Measurements from ENCODE around the gene PPP6C.
"Not testable (repeated sequence)": the region's sequence is repeated elsewhere in the genome, so short reads cannot be mapped to it uniquely, and the experiment has no call there.

Gene PPP6C

DNA sequence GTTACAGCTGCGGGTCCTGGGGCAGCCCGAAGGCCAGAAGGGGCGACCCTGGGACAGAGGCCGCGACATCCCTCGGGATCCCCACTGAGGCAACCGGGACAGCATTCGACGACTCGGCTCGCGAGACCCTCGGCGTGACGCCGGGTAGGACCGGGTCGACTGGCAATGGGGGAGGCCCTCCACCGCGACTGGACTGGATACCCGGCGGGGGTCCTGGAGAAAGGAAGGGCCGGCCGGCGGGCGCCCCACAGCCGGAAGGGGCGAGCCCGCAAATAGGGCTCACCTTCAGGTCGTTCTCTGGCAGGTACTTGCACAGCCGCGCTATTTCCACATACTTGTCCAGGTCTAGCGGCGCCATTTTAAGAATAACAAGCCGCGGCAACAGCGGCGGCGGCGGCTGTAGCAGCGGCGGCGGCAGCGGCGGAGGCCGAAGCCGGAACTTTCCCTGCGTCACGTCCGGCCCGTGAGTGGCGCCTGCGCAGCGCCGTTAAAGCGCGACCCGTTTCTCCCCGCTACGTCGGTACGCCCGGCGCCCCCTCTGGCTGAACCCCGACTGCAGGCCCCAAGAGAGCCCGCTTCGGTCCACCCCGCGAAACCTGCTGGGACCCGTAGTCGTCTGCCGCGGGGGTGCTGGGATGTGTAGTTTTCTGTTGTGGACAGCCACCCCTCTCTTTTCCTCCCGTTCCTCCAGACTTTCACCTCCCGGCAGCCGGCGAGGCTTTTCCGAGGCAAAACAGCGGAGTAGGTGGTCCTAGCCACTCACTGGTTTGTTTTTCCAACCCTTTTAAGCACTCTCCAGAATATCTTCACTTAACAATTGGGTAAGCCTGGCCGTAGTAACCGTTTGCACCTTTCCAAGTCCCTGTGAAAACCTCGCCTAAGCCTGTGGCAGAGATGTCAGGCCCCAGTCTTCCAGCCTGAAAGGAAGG, at the start of gene PPP6C:
TSS of gene PPP6C (minus strand) at position 443 of the 929 bp plus-strand sequence. CDS start at position 358, 85 bp downstream.
- peak; percentile 97 for DNase-seq (ENCODE audit: low read depth)

DNA sequence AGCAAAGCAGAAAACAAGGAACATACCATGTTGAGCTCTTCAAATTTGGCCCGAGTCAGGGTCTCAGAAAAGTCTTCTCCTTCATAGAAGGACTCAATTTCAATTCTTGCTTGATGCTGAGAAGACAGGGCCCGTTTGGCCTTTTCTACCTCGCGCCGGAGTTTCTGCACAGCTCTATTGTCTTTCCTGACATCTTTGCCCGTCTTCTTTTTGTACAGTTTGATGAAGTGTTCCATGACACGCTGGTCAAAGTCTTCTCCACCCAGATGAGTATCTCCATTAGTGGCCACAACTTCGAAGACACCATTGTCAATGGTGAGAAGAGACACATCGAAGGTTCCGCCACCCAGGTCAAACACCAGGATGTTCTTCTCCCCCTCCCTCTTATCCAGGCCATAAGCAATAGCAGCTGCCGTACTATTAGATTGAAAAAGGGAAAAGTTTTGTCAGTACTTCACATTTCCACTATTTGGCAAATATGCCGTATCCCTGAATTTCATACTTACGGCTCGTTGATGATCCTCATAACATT, 49.4 kb upstream of the PPP6C start:
- no peak for DNase-seq (ENCODE audit: low read depth)

DNA sequence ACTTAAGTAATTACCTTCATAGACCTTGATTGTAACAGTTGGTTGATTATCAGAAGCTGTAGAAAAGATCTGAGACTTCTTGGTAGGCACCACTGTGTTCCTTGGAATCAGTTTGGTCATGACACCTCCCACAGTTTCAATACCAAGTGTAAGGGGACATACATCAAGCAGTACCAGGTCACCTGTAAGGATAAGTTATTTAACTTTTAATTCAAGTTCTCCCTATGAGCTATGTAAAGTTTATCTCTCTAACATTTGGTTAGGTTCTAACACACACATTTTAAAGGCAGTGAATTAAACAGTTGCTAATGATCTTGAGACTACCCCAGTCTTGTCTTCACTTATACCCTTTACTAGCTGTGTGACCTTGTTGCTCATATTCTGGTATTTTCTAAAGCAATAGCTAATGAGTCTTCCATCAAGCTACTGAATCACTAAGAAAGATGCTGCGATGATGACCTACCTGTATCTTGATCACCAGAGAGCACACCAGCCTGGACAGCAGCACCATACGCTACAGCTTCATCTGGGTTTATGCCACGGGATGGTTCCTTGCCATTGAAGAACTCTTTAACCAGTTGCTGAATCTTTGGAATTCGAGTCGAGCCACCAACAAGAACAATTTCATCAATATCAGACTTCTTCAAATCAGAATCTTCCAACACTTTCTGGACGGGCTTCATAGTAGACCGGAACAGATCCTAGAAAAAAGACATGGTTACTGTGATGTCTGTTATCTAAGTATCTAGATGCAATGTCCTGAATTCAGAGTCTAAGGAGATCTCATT, 48.7 kb upstream of the PPP6C start:
- no peak for DNase-seq (ENCODE audit: low read depth)

DNA sequence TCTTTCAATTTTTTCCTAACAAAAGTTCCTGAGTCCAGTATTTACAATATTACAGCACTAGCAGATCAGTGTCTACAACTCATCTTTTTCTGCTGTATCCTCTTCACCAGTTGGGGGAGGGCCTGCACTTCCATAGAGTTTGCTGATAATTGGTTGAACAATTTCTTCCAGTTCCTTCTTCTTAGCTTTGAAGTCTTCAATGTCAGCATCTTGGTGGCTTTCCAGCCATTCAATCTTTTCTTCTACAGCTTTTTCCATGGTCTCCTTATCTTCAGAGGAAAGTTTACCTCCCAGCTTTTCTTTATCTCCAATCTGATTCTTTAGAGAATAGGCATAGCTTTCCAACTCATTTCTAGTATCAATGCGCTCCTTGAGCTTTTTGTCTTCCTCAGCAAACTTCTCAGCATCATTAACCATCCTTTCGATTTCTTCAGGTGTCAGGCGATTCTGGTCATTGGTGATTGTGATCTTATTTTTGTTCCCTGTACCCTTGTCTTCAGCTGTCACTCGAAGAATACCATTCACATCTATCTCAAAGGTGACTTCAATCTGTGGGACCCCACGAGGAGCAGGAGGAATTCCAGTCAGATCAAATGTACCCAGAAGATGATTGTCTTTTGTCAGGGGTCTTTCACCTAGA, 47.0 kb upstream of the PPP6C start:
- DNase-seq (ENCODE audit: low read depth), result not testable (repeated sequence)

DNA sequence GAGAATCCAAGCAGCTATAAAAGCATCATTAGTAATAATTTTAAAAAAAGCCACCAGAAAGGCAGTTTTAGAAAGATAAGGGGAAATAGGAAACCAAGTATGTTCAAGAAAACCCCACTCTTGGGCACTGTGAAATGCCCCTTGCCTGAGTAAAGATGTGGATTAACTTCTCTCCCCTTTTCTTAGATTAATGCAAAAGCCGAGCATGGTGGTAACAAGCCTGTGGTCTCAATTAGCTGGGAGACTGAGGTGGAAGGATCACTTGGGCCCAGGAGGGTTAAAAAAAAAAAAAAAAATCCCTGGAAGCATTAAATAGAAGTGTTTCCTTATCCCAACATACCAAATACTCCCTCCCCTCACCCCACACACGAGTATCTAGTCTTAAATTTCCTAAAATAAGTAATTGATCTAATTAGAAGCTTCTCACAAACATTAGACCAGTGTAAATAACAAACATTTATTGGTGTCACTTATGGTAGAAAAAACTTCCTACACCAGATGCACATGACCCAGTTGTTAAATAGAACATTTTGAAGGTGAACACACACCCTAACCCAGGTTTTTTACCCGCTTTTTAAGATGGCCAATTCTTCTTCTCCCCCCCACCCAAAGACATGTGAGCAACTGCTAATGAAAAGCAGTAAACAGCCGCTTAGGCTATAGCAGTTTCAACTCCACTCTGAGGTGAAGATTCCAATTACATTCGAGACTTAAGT, 46.4 kb upstream of the PPP6C start:
- no peak for DNase-seq (ENCODE audit: low read depth)

DNA sequence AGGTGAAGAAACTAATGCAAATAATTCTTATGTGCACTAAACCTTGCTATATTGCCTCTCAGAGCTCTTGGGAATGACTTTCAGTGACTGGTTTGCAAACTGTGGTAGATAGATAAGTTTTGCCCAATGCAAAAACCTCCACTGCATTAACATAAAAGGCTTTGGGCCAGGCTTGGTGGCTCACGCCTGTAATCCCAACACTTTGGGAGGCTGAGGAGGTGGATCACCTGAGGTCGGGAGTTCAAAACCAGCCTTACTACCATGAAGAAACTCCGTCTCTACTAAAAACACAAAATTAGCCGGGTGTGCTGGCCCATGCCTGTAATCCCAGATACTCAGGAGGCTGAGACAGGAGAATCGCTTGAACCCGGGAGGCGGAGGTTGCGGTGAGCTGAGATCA, 44.5 kb upstream of the PPP6C start:
- not testable (repeated sequence) for DNase-seq (ENCODE audit: low read depth)

DNA sequence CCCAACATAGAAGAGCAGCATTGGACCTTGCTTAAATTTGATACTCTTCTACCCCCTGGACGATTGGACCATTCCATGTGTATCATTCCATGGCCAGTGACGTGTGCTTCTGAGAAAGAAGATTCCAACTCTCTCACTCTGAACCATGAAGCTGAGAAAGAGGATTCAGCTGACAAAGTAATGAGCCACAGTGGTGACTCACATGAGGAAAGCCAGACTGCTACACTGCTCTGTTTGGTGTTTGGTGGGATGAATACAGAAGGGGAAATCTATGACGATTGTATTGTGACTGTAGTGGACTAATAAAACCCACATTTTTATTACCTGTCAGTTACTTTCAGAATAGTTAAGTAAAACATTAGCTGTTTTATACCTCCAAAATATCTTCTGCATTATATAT, 44.1 kb upstream of the PPP6C start:
- DNase-seq (ENCODE audit: low read depth), result no peak

DNA sequence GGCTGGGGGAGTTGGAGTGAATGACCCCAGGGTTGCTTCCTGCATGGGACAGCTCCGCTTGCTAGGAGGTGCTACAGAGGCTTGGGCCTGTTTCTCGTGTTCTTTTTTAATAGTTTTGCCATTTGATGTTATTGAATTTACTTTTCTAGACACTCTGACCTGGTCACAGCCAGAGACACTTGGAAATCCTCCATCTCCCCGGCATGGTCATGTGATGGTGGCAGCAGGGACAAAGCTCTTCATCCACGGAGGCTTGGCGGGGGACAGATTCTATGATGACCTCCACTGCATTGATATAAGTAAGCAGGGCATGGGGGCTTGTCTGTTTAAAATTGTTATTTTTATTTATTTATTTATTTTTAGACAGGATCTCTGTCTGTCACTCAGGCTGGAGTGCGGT, 38.2 kb upstream of the PPP6C start:
- no peak for DNase-seq (ENCODE audit: low read depth)

DNA sequence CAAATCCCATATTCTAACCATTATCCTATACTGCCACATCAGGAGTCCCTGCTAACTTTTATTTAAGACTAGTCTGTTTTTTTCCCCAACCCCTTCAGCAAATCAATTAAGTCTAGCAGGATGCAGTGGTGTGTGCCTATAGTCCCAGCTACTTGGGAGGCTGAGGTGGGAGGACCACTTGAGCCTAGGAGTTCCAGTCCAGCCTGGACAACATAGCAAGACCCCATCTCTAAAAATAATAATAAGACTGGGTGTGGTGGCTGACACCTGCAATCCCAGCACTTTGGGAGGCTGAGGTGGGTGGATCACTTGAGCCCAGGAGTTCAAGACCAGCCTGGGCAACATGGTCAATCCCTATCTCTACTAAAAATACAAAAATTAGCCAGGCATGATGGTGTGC, 35.3 kb upstream of the PPP6C start:
- not testable (repeated sequence) for DNase-seq (ENCODE audit: low read depth)

DNA sequence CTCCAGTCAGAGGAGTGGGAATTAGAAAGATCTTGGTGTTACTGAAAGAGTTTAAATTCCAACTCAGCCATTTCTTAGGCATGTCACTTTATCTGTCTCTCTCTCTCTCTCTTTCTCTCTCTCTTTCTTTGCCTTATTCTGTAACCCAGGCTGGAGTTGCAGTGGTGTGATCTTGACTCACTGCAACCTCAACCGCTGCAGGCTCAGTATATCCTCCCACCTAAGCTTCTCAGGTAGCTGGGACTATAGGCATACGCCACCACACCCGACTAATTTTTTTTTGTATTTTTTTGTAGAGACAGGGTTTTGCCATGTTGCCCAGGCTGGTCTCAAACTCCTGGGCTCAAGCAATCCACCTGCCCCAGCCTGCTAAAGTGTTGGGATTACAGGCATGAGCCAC, 29.0 kb upstream of the PPP6C start:
- no peak for DNase-seq (ENCODE audit: low read depth)

DNA sequence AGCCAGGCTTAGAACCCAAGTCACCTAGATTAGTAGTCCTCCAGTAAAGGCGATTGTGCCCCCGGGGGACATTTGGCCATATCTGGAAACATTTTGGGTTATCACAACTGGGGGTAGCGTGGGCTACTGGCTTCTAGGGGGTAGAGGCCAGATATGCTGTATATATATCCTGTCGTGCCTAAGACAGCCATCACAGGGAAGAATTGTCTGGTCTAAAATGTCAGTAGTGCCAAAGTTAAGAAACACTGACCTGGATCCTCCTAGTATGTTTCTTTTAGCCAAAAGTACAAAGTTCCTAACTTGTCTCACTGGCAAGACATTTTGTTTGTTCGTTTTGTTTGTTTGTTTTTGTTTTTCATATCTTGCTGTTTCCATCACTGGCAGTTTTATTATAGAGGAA, 24.6 kb upstream of the PPP6C start:
- no peak for DNase-seq (ENCODE audit: low read depth)

DNA sequence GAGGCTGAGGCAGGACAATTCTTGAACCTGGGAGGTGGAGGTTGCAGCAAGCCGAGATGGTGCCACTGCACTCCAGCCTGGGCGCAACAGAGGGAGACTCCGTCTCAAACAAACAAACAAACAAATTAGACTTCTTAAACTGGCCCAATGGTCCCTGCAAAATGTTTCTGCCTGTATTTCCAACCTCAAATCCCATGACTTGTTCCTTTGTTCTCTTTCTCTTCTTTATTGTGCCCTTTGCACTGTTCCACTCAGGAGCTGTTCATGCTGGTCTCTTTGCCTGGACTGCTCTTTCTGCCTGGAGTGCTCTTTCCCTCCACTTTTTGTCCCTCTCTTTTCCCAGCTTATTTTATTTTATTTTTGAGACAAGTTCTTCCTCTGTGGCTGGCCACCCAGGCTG, 14.9 kb upstream of the PPP6C start:
- DNase-seq (ENCODE audit: low read depth), result no peak

DNA sequence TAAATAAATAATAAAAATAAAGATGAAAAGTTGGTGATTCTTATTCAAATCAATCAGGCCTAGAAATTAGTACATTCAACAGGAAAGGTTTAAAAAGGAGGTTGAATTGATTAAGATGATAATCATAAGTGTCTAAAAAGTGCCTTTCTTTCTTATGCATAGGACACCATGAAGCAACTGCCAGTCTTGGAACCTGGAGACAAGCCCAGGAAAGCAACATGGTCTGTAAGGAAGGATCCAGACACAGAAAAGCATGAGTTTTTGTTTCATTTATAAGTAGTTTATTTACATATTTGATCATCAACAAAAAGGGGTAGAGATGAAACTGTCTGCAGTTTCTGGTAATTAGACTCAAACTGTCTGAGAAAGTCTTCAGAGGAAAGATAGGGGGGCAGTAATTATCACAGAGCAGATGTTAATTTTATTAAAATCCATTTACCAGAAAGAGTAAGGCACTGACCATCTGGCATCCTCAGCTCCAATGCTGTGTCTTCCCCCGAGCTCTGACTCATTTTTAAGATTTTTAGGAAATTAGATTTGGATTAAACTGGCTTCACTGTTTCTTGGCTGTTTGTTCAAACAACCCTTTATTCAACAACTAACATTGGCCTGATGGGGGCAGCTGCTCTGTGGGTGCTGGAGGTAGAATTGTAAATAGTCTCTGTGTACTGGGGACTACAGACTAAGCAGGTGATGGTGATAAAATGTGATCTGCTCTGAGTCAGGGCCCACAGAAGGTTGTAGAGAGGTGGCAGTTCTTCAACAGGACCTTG, 13.4 kb upstream of the PPP6C start:
- DNase-seq (ENCODE audit: low read depth), result no peak

DNA sequence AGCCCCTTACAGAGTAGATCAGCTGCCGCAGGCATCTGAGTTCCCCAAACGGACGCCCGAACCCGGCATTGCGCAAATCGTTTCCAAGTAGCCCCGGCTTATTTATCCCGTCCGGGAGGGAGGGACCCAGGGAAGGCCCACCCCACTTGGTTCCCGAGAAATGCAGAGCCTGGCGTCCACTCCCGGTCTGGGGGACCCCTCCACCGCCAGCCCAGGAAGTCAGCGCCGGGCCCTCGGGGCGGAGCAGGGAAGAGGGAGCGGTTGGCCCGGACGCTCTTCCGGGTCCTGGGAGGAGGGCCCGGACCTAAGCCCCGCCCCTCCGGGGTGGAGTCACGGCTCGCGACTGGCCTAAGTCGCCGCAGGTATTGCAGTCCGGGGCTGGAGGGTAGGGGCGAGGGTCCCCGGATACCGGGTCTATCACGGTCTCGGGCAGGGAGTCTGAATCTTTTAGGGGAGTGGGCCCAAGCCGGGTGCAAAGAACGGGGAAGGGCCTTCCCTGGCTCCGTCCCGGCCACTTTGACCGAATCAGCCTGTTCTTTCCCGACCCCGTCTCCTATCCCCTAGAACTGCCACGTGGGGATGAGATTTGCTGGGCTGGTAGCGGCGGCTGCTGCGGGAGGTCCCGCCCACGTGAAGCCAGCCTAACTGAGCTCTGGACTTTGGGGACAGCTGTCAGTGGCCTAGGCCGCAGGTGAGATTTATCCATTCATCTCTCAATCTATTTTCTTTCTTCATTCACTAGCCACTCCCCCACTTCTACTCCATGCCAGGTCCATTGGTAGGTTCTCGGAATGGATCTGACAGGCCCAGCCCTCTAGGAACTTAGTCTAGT, 10.8 kb upstream of the PPP6C start, which contains the start of gene RABEPK:
TSS of gene RABEPK (plus strand) at position 327 of the 832 bp plus-strand sequence. CDS start 2,472 bp downstream, outside the sequence.
- DNase-seq (ENCODE audit: low read depth), result peak; percentile 83

DNA sequence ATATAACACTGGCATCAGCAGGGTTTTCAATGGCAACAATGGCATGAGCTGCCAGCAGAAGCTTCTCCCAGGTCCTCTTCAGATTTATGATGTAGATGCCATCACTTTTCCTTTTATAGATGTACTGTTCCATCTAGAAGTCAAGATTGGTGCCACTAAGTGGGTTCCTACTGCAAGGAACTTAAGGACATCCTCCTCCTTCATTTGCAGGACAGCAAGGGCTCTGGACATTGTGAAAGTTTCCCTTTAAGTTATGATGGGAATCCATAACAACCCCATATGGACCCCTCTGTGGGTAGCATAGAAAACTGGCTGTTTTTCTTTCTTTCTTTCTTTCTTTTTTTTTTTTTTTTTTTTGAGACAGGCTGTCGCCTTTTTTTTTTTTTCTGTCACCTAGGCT, 6.0 kb upstream of the PPP6C start:
- DNase-seq (ENCODE audit: low read depth), result not testable (repeated sequence)

DNA sequence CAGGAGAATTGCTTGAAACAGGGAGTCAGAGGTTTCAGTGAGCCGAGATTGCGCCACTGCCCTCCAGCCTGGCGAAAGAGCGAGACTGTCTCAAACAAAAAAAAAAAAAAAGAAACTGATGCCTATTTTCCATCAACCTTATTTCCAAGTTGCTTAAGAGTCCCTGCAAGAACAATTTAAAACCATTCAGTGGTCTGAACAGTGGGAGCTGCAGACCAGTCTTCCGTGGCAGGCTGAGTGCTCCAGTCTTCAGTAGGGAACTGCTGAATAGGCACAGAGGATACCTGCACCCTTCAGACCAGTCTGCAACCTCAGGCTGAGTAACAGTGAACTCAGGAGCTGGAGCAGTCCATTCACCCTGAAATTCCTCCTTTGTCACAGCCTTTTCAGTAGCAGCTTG, 4.9 kb upstream of the PPP6C start:
- not testable (repeated sequence) for DNase-seq (ENCODE audit: low read depth)

DNA sequence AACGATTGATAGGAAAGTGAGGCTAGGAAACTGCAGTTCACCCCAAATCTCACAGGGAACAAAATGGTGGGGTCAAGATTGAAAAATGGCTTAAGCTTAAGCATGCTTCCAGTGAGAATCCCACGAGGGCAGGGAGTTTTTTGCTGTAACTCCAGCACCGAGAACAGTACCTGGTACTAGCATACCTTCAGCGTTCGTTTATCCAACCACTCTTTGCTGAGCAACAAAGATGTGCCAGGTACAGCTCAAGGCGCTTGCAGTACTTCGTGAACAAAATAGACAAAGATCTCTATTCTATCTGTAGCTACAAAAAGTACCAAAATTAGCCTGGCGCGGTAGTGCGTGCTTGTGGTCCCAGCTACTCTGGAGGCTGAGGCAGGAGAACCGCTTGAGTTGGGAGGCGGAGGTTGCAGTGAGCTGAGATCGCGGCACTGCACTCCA, 778 bp upstream of the PPP6C start:
- no peak for DNase-seq (ENCODE audit: low read depth)

DNA sequence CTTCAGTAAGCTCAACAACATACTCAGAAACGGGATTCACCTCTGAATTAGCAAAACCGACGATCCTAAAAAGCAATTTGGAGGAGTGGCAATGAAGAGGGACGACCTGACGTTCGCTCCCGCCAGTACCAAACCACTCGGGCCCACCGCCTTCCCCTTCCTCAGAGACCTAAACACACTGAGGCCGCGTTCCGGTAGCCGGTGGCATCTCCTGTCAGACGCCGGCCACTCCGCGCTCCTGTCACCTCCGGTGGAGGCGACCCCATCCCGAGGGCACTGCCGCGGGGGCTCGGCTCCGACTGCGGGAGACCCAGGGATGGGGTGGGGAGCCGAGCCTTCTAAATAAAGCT, 617 bp downstream of the PPP6C start:
- DNase-seq (ENCODE audit: low read depth), result no peak

DNA sequence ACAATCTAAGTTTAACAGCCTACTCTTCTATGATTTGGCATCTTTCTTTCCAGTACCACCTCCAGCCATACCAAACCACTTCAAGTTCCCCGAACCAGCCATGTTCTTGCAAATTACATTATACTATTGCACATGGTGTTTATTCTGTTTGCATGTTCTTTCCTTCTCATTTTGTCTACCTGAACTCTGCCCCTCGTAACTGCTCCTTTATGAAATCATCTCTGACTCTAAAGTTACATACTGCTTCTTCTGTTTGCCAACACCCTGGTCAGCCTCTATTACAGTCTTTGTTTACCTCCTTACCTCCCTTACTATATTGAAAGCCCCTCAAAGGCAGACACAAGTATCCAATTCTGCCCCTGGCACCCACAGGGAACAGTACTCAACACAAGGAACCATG, 6.0 kb downstream of the PPP6C start:
- no peak for DNase-seq (ENCODE audit: low read depth)

DNA sequence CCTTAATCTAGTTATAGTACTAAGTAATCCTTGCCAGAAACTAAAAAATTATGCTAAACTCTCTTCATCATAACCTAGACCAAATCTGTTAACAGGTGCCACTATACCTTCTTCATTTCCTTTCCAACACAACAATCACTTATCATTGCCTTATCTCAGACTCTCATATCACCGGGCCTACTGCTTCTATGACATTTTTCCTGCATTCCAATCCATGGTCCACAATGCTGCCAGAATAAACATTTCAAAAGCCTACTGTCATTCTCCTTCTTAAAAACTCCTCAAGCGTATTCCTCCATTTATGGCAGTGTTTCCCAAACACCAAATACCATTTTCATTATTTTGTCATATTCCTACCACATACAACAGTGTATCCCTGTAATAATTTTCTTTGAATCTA, 6.5 kb downstream of the PPP6C start:
- DNase-seq (ENCODE audit: low read depth), result no peak
